ENCODE data around the gene FBN2. TPM values are rescaled to one million over a fixed set of nuclear protein-coding genes. Genes with fewer than 3 reads are reported as not detected.

The FBN2 gene
- total RNA-seq, 4 donors from 2014 or later: 0.40 to 3.3 (median 0.99) TPM

GRCh38 chr5:128257076-128257475, 281.0 kb downstream of the FBN2 start:
- no peak for DNase-seq
- Histone ChIP-seq H3K4me1 (no peaks in the 10 kb centered on the region), H3K36me3 (no peaks in the 10 kb centered on the region), H3K27ac (no peak overlapping the region), H3K27me3 (no peaks in the 10 kb centered on the region), H3K4me3 (no peak overlapping the region), H3K9me3 (no peaks in the 10 kb centered on the region)
- no peak for TF ChIP-seq POLR2A (IDR thresholded peaks at IDR 0.05)
- TF ChIP-seq CTCF (IDR thresholded peaks at IDR 0.05): no peak

DNA sequence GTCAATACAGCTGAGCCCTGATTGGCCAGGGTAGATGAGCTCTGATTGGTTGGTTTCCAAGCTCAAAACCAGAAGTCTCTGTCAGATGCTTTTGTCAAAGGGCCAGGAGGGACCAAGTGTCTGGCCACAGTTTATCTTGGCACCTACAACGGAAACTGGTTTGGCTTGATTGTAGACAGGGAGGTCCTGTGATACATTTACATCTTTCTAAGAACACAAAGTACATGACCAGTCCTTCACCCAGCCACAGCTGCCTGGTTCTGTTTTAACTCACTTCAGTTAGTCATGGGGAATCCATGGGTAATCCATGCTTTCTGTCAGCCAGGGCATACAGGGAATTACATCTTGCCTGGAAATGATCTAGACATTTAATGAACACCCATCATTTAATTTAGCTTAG, 283.3 kb downstream of the FBN2 start:
- Histone ChIP-seq H3K27me3 (no peaks in the 10 kb centered on the region), H3K9me3 (no peaks in the 10 kb centered on the region), H3K4me3 (no peak overlapping the region), H3K36me3 (no peaks in the 10 kb centered on the region), H3K4me1 (no peaks in the 10 kb centered on the region), H3K27ac (no peak overlapping the region)
- DNase-seq: no peak
- TF ChIP-seq POLR2A (IDR thresholded peaks at IDR 0.05) (no peak), CTCF (IDR thresholded peaks at IDR 0.05) (no peak)

GRCh38 chr5:128253880-128254279, 284.2 kb downstream of the FBN2 start:
- Histone ChIP-seq H3K36me3 (no peaks in the 10 kb centered on the region), H3K9me3 (no peaks in the 10 kb centered on the region), H3K27me3 (no peaks in the 10 kb centered on the region), H3K4me1 (no peaks in the 10 kb centered on the region), H3K27ac (no peak overlapping the region), H3K4me3 (no peak overlapping the region)
- no peak for DNase-seq
- TF ChIP-seq CTCF (IDR thresholded peaks at IDR 0.05) (no peak), POLR2A (IDR thresholded peaks at IDR 0.05) (no peak)

GRCh38 chr5:128253161-128253560, 284.9 kb downstream of the FBN2 start:
- Histone ChIP-seq H3K4me3 (no peak overlapping the region), H3K36me3 (no peaks in the 10 kb centered on the region), H3K27ac (no peak overlapping the region), H3K4me1 (no peaks in the 10 kb centered on the region), H3K9me3 (no peaks in the 10 kb centered on the region), H3K27me3 (no peaks in the 10 kb centered on the region)
- no peak for DNase-seq
- no peak for TF ChIP-seq CTCF (IDR thresholded peaks at IDR 0.05)

- TF ChIP-seq POLR2A (IDR thresholded peaks at IDR 0.05) (no peak), CTCF (IDR thresholded peaks at IDR 0.05) (no peak)
- H3K36me3 ChIP-seq: no peaks in the 10 kb centered on the region
- H3K27me3 ChIP-seq: no peaks in the 10 kb centered on the region
- no peaks in the 10 kb centered on the region for H3K9me3 ChIP-seq
- DNase-seq: no peak
- H3K27ac ChIP-seq: no peak overlapping the region
- no peak overlapping the region for H3K4me3 ChIP-seq
- no peaks in the 10 kb centered on the region for H3K4me1 ChIP-seq
Measured at GRCh38 chr5:128252756-128253155, 285.3 kb downstream of the FBN2 start.

DNA sequence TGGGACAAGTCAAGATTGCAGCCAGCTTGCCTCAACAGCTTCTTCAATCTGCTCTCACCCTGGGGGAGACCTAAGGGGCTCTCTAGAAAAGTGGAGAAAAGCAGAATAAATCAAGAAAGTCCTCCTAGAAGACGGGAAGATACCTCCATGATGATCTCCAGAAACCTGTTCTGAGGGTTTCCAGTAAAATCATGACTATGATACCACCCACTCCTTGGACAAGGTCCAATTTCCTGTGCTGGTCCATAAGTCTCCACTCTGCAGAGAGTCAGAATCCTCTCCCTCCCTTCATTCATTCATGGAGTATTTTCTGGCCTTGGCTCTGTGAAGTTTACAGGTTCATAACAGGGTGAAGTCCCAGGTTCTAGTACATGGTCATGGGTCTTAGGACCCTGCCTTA, 285.8 kb downstream of the FBN2 start:
- no peak overlapping the region for H3K4me3 ChIP-seq
- no peak for DNase-seq
- H3K36me3 ChIP-seq: no peaks in the 10 kb centered on the region
- H3K4me1 ChIP-seq: no peaks in the 10 kb centered on the region
- H3K27me3 ChIP-seq: no peaks in the 10 kb centered on the region
- H3K27ac ChIP-seq: no peak overlapping the region
- TF ChIP-seq CTCF (IDR thresholded peaks at IDR 0.05) (no peak), POLR2A (IDR thresholded peaks at IDR 0.05) (no peak)
- H3K9me3 ChIP-seq: no peaks in the 10 kb centered on the region

Data from Peyer's patch (tissue), 4 donors.